ENCODE data around the gene KLK7.

The KLK7 gene

DNA sequence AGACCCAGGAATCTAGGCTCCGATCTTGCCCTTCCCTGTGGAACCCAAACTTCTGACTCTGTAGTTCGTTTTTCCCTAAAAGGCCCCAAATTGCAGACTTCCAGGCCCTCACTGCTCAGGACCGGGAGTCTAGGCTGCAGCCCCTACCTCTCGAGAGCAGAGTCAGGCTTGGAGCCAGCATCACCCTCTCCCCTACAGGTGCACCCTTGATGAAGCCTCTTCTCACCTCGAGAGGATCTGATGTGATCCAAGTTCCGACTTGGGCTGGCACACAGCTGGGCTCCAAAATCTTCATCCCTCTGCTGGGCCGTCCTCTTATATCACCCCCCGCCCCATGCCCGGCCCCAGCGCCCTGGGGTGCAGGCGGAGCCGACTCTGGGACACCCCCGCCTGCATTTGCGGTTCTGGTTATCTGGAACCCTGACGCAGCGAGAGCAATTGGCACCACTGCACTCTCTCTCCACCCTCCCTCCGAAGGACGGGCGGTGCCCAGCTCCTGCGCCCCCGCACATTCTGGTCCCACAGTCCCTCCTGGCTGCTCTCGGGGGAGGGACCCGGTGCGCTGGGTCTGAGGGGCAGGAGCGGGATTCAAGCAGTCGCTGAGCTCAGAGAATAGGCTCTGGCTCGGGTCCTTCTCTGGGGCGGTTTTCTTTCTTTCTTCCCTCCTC is at the start of gene KLK7:
KLK7 (minus strand) TSS at position 293 of the 668 bp plus-strand sequence. CDS start 1,518 bp downstream, outside the sequence.
- no peak for DNase-seq (ENCODE audit: low read depth)

DNA sequence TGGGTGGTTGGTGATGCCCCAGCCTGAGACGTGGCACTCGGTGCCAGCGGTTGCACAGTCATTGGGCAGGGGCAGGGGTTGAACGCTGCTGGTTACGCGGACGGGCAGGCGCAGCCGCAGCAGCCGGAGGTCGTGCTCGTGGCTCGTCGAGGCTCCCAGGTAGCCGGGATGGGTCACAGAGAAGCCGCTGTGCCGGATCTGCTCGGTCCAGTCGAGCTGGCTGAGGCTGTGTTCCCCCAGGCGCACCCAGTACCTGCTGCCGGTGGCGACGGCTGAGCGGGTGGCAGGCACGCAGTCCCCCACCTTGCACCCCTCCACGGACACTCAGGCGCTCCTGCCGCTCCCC is 48.1 kb upstream of the KLK7 start:
- DNase-seq (ENCODE audit: low read depth) = no peak

DNA sequence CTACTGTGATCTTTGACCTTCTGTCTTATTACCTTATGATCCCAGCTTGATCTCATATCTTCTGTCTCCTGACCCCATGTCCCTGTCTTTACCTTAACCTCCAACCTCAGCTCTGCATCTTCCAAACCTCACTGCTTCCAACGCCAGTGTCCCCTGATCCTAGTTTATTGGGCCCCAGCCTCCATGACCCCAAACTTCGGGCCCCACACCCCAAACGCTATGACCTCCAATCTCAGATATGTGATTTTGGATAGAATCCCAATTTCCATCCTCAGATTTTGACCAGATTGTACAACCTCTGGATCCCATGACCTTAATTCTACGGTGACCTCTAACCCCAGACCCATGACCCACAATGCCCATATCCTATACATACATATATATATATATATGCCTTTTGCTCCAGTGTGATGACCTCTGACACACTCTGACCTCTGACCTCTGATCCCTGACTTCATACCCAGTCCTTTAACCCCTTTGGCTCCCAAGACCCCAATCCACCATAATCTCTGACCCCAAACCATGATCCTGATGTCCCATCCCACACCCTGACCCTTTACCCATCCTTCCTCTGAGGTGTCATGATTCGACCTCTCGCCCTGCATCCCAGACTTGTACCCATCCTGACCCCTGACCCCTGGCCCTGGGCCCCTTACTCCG is 47.6 kb upstream of the KLK7 start:
- no peak for DNase-seq (ENCODE audit: low read depth)

DNA sequence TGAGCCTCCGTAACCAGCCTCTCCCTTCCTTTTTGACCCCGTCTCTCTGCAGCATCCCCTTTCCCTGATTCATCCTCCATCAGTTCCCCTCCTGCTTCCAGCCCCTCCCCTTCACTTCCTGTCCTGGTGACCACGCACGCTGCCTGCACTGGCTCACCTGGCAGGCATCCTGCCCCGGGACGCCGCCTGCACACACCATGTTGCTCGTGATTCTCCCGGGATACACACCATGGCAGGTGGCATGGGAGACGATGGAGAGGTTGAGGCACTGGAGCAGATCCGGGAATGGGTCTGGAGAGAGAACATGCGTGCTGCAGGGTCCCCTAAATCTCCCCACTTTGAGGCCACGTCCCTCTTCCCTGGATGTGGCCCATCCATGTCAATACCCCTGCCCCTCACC is 46.9 kb upstream of the KLK7 start:
- DNase-seq (ENCODE audit: low read depth) = no peak

DNA sequence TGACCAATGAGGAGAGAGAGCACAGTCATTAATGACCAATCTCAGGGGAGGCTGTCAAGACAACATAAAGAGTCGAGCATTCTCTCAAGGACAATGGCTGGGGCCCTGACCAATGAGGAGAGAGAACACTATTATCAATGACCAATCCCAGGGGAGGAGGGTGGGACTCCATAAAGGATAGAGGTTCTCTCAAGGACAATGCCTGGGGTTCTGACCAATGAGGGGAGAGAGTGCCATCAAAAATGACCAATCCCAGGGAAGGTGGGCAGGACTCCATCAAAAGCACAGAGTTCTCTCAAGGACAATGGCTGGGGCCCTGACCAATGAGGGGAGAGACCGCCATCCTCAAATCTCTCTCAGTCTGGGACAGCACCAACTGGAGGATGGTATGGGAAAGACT is 46.0 kb upstream of the KLK7 start:
- DNase-seq (ENCODE audit: low read depth) = no peak

DNA sequence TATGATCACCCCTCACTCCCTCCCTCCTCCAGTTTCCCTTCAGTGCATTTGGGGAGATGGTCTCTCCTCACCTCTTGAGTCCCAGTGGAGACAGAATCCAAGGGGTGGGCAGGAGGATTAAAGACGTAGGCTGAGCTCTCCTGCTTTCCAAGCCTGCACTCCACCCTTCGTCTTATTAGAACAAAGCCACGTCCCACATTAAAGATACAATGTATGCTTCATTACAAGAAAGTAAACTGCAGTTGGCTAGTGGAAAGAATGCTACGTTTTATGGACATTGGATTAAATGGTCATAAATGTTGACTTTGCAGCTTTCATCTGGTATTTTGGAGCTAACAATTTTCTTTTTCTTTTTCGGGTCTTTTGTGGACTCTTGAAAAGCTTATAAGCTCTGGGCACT is 44.2 kb upstream of the KLK7 start:
- no peak for DNase-seq (ENCODE audit: low read depth)

DNA sequence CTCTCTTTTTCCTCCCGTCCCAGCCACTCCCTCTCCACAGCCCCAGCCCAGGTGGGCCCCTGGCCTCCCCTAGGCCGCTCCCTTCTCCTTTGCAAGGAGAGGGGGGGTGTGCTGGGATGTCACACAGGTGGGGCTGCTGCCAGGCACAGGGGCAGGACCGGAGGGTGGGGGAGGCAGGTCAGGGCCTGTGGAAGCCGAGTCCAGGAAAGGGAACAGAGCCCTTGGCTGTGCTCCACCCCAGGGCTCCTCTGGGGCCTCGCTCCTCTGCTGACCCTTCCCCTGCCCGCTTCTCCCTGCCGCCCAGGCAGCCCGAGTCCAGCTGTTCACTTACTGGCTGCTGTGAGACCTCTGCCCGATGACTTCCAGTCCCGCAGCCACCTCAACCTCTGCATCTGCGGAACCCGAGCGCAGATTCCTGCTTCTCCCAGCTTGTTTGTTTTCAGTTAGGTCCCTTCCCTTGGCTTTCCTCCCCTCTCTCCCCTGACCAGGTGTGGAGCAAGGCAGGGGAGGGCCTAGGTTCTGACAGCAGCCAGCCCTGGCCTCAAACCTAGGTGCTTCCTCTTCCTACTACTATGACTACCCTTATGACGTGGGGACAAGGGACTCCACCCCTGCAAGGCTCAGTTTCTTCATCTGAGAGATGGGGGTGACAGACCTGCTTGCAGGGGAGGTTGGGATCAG is 43.5 kb upstream of the KLK7 start:
- DNase-seq (ENCODE audit: low read depth) = no peak

DNA sequence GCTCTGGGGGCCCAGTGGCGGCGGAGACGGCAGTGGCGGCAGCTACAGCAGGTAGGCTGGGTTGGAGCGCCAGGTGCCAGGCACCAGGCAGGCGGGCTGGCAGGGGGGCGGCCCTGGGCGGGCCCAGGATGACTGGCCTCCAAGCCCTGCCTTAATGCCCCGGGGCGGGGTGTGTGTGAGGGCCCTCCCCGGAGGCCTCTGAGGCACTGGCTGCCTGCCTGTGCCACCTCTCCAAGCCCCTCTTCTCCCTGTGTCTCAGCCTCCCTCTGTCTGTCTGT is 42.8 kb upstream of the KLK7 start, which contains the start of gene KLK11:
KLK11 (minus strand) TSS at position 63 of the 278 bp plus-strand sequence. CDS start 985 bp downstream, outside the sequence.
- no peak for DNase-seq (ENCODE audit: low read depth)

DNA sequence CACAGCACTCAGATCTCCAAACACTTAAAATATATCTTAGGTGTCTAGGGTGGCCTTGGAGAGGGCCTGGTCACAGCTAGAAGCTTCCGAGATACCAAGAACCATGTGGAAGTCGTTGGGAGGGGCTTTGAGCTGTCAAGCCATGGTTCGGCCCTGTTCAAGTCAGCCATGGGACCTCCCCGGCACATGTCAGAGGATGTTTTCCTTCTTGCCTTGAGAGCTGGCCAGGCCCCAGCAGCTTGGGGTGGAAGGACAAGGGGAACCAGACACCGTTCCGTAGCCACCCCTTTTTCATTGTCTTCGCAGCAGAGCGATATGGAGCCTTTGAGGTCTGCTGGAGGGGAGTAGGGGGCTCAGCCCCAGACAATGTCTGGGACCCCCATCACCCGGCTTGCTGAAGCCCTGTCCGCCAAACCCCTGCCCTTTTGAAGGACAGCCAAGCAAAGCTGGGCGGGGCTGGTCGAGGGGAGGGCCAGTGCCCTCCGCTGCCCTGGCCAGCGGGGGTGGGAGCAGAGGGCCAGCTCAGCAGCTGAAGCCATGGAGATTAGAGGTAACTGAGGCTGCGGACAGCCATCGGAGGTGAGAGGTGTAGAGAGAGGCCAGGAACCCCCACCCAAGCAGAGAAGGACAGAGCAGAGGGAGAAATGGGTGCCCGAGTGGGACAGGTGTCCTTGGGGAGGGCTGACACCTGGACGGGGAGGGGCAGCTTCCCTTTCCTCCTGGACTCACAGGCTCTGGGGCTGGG is 42.3 kb upstream of the KLK7 start:
- DNase-seq (ENCODE audit: low read depth) = no peak

DNA sequence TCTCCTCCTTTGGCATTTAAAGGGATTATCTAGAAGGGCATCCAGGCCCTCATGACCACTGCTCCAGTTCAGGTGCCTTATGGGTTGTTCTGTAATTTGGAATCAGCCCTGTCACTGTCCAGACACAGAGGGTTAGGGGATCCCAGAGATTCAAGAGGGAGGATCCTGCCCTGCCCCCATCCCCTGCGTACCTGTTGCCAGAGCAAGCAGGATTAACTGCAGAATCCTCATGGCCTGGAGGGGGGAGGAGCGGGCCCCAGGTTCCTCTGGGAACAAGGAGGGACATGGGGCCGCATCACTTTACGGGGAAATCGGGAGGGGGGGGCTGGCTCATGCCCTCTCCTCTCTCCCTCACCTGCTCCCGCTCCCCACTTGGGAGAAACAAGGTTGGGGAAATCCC is 41.7 kb upstream of the KLK7 start:
- DNase-seq (ENCODE audit: low read depth) = no peak

DNA sequence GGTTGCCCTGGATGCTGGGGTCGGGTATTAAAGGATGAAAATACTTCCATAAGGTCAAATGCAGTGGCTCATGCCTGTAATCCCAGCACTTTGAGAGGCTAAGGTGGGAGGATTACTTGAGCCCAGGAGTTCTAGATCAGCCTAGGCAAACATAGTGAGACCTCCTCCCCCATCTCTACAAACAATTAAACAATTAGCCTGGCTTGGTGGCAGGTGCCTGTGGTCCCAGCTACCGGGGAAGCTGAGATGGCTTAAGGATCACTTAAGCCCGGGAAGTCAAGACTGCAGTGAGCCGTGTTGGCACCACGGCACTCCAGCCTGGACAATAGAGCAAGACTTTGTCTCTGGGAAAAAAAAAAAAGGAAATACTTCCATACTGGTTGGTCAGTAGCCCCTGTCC is 41.2 kb upstream of the KLK7 start:
- DNase-seq (ENCODE audit: low read depth) = no peak

DNA sequence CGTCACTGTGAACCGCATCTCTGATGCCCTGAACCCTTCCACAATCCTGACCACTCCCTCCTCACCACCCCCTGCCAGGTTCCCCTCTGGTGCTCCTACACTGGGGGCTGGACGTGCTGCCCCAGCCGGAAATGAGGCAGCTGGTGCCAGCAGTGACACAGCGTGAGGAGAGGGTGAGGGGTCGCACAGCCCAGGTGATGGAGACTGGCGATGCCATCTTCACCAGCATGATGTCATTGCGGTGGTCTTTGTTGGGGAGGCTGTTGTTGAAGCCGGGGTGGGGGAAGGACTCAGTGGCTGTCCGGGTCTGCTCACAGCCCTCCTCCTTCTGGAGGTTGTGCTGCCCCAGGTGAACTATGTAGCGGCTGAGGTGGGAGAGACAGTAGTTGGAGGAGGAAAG is 40.2 kb upstream of the KLK7 start:
- DNase-seq (ENCODE audit: low read depth) = no peak

DNA sequence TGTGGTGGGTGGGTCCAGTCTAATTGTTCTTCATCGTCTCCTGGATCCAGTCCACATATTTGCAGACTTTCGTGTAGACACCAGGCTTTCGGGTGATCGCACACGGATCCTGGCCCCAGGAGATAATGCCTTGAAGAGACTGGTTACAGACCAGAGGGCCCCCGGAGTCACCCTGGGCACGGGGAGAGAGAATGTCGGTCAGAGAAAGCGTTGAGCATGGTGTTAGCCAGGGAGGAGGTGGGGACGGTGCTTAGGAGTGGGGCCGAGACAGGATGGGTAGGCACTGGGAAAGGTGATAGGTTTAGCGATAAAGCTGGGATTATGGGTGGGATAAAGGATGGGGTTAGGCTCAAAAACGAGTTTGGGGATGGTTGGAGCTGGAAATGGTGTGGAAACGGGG is 38.8 kb upstream of the KLK7 start:
- no peak for DNase-seq (ENCODE audit: low read depth)

DNA sequence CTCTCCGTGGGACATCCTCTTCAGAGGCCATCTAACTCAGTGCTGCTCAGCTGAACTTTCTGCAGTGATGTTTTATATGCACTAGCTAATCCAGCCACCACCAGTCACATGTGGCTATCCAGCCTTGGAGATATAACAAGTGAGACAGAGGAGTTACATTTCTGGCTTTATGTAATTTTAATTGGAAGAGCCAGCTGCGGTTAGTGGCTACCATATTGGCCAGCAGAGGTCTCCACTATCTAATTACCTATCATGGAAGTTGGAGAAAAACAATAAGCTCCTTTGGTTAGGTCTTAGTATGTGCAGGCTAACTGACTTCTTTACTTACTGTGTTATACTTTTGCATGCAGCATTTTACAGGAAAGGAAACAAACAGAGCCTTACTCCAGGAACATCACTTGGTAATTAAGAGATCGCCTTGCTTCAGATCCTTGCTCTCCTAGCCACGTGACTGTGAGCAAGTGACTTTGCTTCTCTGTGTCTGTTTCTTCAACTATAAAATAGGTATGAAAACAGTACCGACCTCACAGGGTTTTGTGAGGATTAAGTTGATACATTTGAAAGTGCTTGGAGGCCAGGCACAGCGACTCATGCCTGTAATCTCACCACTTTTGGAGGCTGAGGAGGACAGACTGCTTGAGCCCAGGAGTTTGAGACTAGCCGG is 37.4 kb upstream of the KLK7 start:
- DNase-seq (ENCODE audit: low read depth) = no peak

DNA sequence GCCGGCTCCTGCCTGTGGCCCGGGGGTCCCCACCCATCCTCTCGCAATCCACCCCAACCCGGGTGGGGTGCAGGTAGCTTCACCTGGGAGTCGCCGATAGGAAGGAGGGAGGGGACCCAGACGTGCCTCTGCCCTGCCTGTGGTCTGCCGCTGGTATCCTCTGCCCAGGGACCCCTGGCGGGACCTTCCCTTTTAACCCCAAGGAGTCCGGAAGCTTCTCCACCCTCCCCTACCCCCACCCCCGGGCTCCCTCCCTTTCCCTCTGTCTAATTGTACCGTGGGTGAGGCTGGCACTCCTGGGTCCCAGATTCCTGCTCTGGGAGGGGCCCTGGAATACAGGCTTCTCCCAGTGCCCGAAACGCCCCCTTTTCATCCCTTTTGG is 35.8 kb upstream of the KLK7 start, which contains the start of gene KLK10:
KLK10 (minus strand) TSS at position 166 of the 382 bp plus-strand sequence. CDS start 579 bp downstream, outside the sequence.
- no peak for DNase-seq (ENCODE audit: low read depth)

DNA sequence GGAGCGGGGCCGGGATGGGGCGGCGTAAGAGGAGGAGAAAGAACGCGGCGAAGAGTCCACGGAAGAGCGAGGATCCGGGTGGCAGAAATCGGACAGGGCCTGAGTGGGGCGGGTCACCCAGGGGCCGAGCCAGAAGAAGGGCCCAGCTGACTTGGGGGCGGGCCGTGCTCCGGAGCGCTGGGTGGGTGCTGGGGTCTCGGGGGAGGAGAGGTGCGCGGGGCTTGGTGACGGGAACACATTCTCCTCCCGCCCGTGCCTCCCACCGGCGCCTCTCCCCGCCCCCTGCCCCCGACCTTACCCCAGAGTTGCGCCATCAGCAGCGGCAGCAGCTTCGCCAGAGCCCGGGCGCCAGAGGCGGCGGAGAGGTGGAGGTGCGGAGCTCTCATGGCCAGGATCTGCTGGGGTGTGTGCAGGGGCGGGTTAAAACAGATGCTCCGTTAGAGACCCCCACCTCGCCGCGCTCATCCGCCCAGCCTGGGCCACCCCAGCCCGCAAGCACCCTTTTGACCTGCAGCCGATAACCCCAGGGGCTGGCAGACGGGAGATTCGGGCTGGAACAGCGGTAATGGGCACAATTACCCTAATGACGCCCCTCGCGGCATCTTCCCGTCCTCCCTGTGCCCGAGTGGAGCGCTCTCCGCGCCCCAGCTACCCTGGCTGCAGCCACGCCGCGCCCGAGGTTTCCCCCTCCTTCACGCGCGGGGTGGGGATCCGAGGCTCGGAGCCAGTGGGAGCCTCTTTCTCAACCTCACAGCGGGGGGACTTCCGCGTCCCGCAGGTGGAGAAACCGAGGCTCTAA is 35.2 kb upstream of the KLK7 start:
- no peak for DNase-seq (ENCODE audit: low read depth)

DNA sequence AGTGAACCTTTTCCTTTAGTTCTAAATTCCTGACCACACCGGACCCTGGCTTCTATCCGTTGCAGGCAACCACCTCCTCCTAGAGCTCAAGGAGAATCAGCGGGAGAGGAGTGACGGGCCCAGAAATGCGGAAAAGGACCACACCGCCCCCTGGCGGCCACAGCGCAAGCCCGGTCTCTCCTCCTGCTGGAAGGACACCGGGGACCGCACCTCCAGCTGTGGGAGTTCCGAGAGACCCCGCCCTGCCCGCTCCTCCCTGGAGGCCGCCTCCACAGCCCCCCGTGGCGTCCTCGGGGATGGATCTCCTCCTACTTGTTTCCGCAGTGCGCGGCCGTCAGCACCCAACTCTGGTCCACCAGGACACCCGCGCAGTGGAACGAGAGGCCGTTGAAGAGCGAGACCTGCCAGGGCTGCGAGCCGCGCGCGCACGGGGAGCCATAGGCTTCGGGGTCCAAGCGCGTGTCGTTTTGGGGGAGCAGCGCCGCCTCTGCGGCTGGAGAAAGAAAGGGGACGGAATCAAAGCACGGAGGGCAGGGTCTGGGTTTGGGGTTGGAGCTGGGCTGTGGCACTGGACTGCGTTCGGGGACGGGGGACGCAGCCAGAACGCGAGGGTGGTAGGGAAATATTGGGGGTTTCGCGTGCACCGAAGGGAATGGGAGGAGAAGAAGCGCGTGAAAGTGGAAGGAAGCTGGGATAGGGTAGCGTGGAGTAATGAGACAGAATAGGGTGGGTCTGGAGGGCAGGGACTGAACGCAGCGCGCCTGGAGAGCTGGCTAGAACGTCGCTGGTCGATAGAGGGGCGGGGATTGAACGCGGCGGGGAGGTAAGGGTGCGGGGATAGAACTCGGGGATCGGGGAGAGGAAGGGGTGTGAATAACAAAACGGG is 33.3 kb upstream of the KLK7 start:
- DNase-seq (ENCODE audit: low read depth) = peak; percentile 49

DNA sequence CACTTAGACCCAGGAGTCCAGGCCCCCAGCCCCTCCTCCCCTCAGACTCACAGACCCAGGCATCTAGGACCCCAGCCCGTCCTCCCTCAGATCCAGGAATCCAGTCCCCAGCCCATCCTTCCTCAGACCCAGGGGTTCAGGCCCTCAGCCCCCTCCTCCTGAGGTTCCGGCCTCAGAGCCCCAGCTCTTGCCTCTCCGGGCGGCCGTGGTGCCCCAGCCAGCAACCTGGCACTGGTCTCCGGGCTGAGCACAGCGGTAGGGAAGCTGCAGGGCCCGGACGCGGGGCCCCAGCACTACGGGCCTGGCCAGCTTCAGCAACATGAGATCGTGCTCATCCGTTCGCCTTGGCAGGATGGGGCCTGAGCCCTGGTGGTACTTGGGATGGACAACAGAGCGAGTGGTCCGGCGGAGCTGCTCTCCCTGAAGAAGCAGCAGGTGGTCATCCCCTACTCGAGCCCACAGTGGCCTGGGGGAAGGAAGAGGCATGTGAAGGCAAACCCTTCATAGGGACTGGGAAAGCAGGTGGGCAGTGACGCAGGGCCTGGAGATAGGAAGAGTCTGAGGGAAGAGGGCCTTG is 32.1 kb upstream of the KLK7 start:
- no peak for DNase-seq (ENCODE audit: low read depth)

DNA sequence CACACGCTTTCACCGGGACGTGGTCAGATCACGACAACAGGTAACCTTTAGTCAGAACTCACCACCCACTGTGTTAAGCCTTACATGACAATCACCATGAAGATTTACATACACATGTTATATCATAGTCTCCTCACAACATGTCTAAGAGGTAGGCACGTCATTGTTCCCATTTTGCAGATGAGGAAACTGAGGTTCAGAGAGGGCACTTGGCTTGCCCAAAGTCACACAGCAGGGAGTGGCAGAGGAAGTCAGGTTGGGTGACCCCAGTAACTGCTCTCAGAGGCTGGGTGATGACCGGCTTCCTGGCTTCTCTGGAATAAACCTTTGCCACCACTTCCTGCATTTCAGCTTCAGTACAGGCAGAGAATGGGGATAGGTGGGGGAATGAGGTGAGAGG is 30.5 kb upstream of the KLK7 start:
- no peak for DNase-seq (ENCODE audit: low read depth)

DNA sequence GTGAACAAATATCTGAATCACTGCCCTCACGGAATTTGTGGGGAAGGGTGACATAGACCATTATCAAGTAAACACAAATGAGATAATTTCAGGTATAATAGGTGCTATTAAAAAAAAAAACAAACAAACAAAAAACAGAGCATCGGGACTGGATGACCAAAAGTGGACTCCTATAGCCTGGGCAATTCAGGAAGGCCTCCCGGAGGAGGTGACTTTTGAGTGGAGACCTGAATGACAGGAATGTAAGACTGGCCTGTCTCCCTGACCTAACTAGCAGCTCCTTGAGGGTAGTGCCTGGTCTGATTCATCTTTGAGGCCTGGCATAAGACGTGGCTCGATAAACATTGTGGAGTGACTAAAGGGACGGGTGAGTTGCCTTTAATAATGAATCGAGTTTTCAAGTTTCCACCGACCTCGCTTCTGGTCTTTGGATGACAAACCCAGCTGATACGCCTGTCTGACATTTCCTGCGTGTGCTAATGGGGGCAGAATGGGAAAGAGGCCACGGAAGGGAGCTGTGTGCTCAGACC is 29.0 kb upstream of the KLK7 start:
- DNase-seq (ENCODE audit: low read depth) = no peak
